Panc1 (cell line): Measurements from ENCODE around the gene OR4E2.

Source experiments
- CTCF ChIP-seq: fragments of 450-650 bp; IDR thresholded peaks from 2 replicates; pipeline ENCODE4 v1.5.1; 2017; ENCODE audit warnings: mild to moderate bottlenecking
- POLR2AphosphoS5 ChIP-seq: IDR thresholded peaks from 2 replicates; pipeline ENCODE4 v1.6.1; 2012; ENCODE audit warnings: mild to moderate bottlenecking, low read depth, low read length, moderate library complexity
- REST ChIP-seq, 2 experiments: IDR thresholded peaks; 2 replicates each; pipeline ENCODE4 v1.6.1; 2011 to 2012; ENCODE audit warnings: low read depth in 2 of 2, control low read depth in 1 of 2, low read length in 1 of 2, mild to moderate bottlenecking in 1 of 2, moderate library complexity in 1 of 2; ENCODE audit not compliant: insufficient read depth in 1 of 2
- TCF7L2 ChIP-seq: IDR thresholded peaks from 2 replicates; pipeline ENCODE4 v1.6.1; 2011; ENCODE audit warnings: mild to moderate bottlenecking, low read depth, low read length, inconsistent platforms

GRCh38 chr14:21686468-21686867 lies 32.8 kb downstream of the OR4E2 start:
- no peak for TF ChIP-seq CTCF
- TF ChIP-seq TCF7L2, result no peak
- TF ChIP-seq POLR2AphosphoS5, result no peak
- no peak for TF ChIP-seq REST (IDR thresholded peaks at IDR 0.05; ENCODE audit: insufficient read depth in 1 of 2, low read depth in 2 of 2, low read length in 1 of 2)
